ENCODE results near the gene SCAPER. TPM values are rescaled to one million over a fixed set of nuclear protein-coding genes. Genes with fewer than 3 reads are reported as not detected.

SCAPER gene
- total RNA-seq, 2 experiments from 2014 or later = 10.4 to 22.3 TPM

DNA sequence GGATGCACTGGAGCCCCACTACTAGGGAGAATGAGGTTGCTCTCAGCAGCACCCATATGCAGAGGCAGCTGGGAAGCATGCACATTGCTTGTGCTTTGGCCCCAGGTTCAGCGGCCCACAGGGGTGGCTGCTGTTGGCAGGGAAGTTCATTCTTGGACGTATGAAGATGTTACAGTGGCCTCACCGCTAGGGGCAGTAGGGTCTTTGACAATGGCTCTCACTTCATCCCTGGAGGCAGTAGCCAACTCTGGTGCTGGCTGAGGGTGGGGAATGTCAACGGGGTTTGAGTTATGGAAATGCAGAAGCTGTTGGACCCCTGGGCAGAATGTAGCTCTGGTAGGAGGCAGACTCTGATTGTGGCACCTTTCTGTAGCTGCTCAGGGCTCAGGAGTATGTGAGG lies 279.9 kb downstream of the SCAPER start:
- Histone ChIP-seq H3K4me1 (ENCODE audit: insufficient read depth, low read length, poor library complexity, severe bottlenecking) (no peaks in the 10 kb centered on the region), H3K79me2 (ENCODE audit: insufficient read depth, low read depth, low read length) (no peaks in the 10 kb centered on the region), H4K20me1 (ENCODE audit: insufficient read depth, low read length) (no peaks in the 10 kb centered on the region), H3K27ac (ENCODE audit: low read depth, low read length, poor library complexity, severe bottlenecking) (no peak overlapping the region), H3K36me3 (ENCODE audit: insufficient read depth, low read length) (no peaks in the 10 kb centered on the region), H3K9me2 (ENCODE audit: insufficient read depth, low read length) (no peaks in the 10 kb centered on the region), H3K9me3 (ENCODE audit: low read length) (no peaks in the 10 kb centered on the region), H3K4me2 (ENCODE audit: low read length) (no peak overlapping the region), H3K4me3 (ENCODE audit: low read depth, low read length, poor library complexity, severe bottlenecking) (no peak overlapping the region), H2AFZ (ENCODE audit: low read length) (no peak overlapping the region)
- ChIA-PET POLR2A (interaction anchor here (0.9 kb wide), 1 partner anchor 234 kb away, joined by 3 read pairs; no protein-coding TSS in a partner anchor), CTCF (ENCODE audit: unreplicated experiment) (no interaction called here)
- BruUV-seq (replicated peaks) = no TSS peak
- intact Hi-C loops (cut with micrococcal nuclease; ENCODE audit: unreplicated experiment) = no loop called here
- TF ChIP-seq, protein P1, sequence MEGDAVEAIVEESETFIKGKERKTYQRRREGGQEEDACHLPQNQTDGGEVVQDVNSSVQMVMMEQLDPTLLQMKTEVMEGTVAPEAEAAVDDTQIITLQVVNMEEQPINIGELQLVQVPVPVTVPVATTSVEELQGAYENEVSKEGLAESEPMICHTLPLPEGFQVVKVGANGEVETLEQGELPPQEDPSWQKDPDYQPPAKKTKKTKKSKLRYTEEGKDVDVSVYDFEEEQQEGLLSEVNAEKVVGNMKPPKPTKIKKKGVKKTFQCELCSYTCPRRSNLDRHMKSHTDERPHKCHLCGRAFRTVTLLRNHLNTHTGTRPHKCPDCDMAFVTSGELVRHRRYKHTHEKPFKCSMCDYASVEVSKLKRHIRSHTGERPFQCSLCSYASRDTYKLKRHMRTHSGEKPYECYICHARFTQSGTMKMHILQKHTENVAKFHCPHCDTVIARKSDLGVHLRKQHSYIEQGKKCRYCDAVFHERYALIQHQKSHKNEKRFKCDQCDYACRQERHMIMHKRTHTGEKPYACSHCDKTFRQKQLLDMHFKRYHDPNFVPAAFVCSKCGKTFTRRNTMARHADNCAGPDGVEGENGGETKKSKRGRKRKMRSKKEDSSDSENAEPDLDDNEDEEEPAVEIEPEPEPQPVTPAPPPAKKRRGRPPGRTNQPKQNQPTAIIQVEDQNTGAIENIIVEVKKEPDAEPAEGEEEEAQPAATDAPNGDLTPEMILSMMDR (conservative IDR thresholded peaks at IDR 0.05; ENCODE audit: low read length) = no peak
- no peak for TF ChIP-seq EZH2phosphoT487 (IDR thresholded peaks at IDR 0.05; ENCODE audit: borderline replicate concordance, low read depth, low read length)
- DNase-seq (ENCODE audit: low spot score) = no peak

DNA sequence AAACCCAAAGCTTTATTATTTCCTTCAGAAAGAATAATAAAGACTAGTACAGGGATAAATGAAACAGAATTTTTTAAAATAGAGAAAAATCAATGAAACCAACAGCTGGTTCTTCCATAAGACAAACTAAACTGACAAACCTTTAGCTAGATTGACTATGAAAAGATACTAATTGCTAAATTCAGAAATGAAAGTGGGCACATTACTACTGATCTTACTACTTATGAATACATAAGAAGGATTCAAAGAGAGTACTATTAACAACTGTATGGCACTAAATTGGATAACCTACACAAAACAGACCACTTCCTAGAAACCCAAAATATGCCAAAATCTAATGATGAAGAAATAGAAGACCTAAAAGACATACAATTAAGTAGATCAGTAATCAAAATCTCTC lies 290.4 kb downstream of the SCAPER start:
- no peak overlapping the region for H3K4me2 ChIP-seq (ENCODE audit: low read length)
- no peaks in the 10 kb centered on the region for H3K9me3 ChIP-seq (ENCODE audit: low read length)
- no peaks in the 10 kb centered on the region for H3K4me1 ChIP-seq (ENCODE audit: insufficient read depth, low read length, poor library complexity, severe bottlenecking)
- H3K4me3 ChIP-seq (ENCODE audit: low read depth, low read length, poor library complexity, severe bottlenecking) = no peak overlapping the region
- no peaks in the 10 kb centered on the region for H3K9me2 ChIP-seq (ENCODE audit: insufficient read depth, low read length)
- ChIA-PET POLR2A (no interaction called here), CTCF (ENCODE audit: unreplicated experiment) (no interaction called here)
- no peak for TF ChIP-seq EZH2phosphoT487 (IDR thresholded peaks at IDR 0.05; ENCODE audit: borderline replicate concordance, low read depth, low read length)
- TF ChIP-seq, protein P1 (conservative IDR thresholded peaks at IDR 0.05; ENCODE audit: low read length) = no peak
- H3K36me3 ChIP-seq (ENCODE audit: insufficient read depth, low read length) = no peaks in the 10 kb centered on the region
- BruUV-seq (replicated peaks) = no TSS peak
- no peak overlapping the region for H3K27ac ChIP-seq (ENCODE audit: low read depth, low read length, poor library complexity, severe bottlenecking)
- no peak overlapping the region for H2AFZ ChIP-seq (ENCODE audit: low read length)
- no peaks in the 10 kb centered on the region for H4K20me1 ChIP-seq (ENCODE audit: insufficient read depth, low read length)
- no peaks in the 10 kb centered on the region for H3K79me2 ChIP-seq (ENCODE audit: insufficient read depth, low read depth, low read length)
- no peak for DNase-seq (ENCODE audit: low spot score)
- intact Hi-C loops (cut with micrococcal nuclease; ENCODE audit: unreplicated experiment) = no loop called here

DNA sequence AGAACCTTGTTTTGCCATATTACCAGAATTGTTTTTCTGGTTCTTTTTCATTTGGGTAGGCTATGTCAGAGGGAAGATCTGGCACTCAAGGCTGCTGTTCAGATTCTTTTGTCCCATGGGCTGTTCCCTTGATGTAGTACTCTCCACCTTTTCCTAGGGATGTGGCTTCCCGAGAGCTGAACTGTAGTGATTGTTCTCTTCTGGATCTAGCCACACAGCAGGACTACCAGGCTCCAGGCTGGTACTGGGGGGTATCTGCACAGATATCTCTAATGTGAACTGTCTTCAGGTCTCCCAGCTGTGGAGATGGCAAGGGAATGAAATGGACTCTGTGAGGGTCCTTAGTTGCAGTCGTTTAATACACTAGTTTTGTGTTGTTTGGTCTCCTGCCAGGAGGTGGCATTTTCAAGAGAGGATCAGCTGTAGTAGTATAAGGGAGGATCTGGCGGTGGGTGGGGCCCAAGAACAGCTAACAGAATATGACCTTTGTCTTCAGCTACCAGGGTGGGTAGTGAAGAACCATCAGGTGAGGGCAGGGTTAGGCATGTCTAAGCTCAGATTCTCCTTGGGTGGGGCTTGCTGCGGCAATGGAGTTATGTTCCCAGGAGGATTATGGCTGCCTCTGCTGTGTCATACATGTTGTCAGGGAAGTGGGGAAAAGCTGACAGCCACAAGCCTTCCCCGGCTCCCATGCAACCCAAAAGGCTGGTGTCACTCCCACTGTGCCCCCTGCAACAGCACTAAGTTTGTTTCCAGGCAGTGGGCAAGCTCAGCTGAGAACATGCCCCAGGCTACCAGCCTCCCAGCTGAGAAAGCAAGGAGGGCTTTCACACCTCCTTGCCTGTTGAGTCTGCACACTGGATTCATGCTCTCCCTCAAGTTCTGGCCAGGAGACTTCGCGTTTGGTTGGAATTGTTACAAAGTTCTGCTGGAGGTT lies 316.1 kb downstream of the SCAPER start:
- intact Hi-C loops (cut with micrococcal nuclease; ENCODE audit: unreplicated experiment) = no loop called here
- H2AFZ ChIP-seq (ENCODE audit: low read length) = no peak overlapping the region
- DNase-seq (ENCODE audit: low spot score) = no peak
- no peaks in the 10 kb centered on the region for H3K9me2 ChIP-seq (ENCODE audit: insufficient read depth, low read length)
- H3K36me3 ChIP-seq (ENCODE audit: insufficient read depth, low read length) = no peaks in the 10 kb centered on the region
- H3K4me2 ChIP-seq (ENCODE audit: low read length) = no peak overlapping the region
- no peaks in the 10 kb centered on the region for H3K79me2 ChIP-seq (ENCODE audit: insufficient read depth, low read depth, low read length)
- POLR2A ChIA-PET = interaction anchor here (0.8 kb wide), 1 partner anchor 34 kb away, joined by 3 read pairs; no protein-coding TSS in a partner anchor
- no peaks in the 10 kb centered on the region for H3K4me1 ChIP-seq (ENCODE audit: insufficient read depth, low read length, poor library complexity, severe bottlenecking)
- CTCF ChIA-PET (ENCODE audit: unreplicated experiment) = no interaction called here
- H3K4me3 ChIP-seq (ENCODE audit: low read depth, low read length, poor library complexity, severe bottlenecking) = no peak overlapping the region
- BruUV-seq (replicated peaks) = no TSS peak
- TF ChIP-seq EZH2phosphoT487 (IDR thresholded peaks at IDR 0.05; ENCODE audit: borderline replicate concordance, low read depth, low read length) = no peak
- TF ChIP-seq, protein P1 (conservative IDR thresholded peaks at IDR 0.05; ENCODE audit: low read length) = no peak
- H3K27ac ChIP-seq (ENCODE audit: low read depth, low read length, poor library complexity, severe bottlenecking) = no peak overlapping the region
- no peaks in the 10 kb centered on the region for H3K9me3 ChIP-seq (ENCODE audit: low read length)
- H4K20me1 ChIP-seq (ENCODE audit: insufficient read depth, low read length) = no peaks in the 10 kb centered on the region

All from OCI-LY7 (cell line).